HG03025 (cell line): ENCODE measurements around the gene SNX14.

ENCODE experiments used
- ATAC-seq: cut with Tn5 transposase; IDR thresholded peaks from one replicate; pipeline ENCODE4 v1.9.1; 2021; ENCODE audit warnings: mild to moderate bottlenecking, moderate library complexity; ENCODE audit not compliant: unreplicated experiment, low FRiP score

The SNX14 gene

DNA sequence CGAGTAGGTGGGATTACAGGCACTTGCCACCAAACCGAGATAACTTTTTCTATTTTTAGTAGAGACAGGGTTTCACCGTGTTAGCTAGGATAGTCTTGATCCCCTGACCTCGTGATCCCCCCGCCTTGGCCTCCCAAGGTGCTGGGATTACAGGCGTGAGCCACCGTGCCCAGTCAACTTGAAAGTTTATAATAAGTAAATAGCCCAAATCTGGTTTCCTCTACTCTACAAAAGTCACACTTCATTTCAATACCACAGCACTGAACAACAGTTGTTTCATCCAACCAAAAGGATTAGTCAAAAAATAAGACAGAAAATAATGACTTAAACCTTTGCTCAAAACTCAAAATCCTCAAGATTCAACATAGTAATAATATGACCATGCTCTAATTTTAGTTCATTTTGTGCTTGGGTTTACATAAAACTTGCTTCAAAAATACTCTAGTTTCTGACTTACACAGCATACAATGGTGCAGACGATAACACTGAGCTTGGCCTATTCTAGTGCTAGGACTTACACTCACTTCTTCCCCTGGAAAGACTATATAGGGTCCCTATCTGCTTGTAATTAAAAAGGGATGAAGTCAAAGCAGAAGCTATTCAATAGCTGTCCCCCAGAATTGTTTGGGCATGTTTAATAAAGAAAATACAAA lies 87.1 kb downstream of the SNX14 start:
- no peak for ATAC-seq

DNA sequence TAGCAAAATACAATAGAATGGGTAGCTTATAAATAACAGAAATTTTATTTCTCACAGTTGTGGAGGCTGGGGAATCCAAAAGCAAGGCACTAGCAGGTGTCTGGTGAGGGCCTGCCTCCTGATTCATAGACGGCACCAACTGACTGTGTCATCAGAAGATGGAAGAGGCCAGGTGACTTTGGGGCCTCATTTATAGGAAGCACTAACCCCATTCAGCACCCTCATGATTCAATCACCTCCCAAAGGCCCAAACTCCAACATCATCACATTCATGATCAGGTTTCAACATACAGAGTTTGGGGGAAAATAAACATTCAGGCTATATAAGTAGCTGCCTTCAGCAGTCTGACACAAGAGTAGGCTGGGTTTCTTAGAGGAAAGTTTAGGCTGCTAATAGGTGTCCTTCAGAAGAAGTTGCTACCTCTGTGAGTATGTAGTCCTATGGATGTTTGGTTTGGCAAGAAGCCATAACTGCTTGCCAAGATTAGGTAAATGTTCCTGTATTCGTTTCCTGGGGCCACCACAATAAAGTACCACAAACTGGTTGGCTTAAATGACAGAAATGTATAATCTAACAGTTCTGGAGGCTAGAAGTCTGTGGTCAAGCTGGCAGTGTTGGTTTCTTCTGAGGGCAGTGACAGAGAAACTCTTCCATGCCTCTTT lies 94.9 kb downstream of the SNX14 start:
- ATAC-seq, result no peak

DNA sequence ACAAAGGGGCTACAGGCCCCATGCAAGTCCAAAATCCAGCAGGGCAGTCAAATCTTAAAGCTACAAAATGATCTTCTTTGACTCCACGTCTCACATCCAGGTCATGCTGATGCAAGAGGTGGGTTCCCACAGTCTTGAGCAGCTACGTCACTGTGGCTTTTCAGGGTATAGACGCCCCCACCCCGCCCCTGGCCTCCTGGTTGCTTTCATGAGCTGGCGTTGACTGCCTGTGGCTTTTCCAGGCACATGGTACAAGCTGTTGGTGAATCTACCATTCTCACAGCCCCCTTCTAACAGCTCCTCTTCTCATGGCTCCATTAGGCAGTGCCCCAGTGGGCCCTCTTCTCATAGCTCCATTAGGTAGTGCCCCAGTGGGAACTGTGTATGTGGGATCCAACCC lies 96.8 kb downstream of the SNX14 start:
- ATAC-seq, result no peak

DNA sequence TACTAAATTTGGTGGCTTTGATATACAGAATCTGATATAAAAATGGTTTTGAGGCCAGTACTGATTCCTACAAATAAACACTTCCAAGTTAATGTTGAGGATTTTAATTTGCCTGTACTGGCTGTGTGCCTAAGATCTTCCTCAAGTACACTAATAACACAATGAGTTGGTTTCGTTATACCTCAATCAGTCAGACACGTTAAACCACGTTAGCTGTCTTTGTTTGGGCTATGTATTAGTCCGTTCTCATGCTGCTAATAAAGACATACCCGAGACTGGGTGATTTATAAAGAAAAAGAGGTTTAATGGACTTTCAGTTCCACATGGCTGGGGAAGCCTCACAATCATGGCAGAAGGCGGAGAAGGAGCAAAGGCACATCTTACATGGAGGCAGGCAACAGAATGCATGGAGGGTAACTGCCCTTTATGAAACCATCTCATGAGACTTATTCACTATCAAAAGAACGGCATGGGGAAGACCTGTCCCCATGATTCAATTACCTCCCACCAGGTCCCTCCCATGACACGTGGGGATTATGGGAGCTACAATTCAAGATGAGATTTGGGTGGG lies 97.6 kb downstream of the SNX14 start:
- ATAC-seq, result no peak

DNA sequence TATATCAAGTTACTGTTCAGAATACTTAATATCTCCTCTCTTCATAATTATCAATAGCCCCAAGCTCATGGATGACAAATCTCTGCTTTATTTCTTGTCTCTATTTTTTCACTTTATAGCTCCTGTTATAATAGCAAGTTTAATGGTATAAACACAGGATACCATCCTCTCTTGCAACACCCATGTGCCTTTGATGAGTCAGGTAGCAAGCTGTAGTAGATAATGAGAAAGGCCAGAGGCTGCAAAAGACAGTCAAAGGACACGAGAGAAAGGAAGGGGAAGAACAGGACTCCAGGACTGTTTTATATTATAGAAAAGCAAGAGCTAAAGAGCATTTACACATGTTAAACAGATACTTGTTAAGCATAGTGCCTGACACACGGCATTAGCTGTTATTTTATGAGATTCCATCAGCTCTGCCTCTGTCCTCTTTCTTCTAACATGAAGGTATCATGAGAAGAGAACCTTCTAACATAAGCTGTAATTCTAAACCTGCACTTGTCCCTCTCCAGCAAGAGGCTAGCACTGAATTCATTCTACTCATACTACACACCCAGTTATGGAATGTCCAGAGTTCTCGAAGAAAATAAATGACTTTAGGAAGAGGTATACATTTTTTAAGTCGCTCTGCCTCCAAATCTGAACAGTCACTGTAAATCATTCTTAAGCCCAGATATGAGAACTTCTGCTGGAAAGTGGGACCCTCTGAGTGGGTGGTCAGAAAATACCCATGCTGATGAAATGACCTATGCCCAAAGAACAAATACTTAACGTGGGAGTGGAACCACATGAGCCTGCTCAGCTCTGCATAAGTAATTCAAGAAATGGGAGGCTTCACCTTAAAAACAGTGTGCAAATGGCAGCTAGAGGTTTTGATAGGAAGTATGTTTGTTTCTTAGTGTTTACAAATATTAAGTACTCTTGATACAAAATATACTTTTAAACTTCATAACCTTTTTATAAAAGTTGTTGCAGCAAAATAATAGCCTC lies 98.8 kb downstream of the SNX14 start:
- no peak for ATAC-seq

DNA sequence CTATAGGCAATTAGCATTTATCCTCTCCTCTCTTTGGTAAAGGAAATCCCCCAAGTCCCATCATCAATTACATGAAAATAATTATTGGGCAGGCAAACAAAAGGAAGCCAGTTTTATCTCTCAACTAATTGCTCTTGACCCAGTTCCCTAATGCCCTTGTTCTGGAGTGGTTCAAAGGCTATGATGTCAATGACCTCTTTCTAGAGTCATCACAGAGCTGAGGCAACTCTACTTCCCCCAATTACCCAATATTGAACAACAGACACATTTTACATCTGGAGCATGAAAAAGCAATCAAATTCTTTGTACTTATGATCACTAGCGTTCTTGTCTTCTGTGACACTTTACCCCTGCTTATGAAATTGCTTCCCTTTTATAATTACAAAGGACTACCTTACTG lies 100.3 kb downstream of the SNX14 start:
- ATAC-seq, result no peak

DNA sequence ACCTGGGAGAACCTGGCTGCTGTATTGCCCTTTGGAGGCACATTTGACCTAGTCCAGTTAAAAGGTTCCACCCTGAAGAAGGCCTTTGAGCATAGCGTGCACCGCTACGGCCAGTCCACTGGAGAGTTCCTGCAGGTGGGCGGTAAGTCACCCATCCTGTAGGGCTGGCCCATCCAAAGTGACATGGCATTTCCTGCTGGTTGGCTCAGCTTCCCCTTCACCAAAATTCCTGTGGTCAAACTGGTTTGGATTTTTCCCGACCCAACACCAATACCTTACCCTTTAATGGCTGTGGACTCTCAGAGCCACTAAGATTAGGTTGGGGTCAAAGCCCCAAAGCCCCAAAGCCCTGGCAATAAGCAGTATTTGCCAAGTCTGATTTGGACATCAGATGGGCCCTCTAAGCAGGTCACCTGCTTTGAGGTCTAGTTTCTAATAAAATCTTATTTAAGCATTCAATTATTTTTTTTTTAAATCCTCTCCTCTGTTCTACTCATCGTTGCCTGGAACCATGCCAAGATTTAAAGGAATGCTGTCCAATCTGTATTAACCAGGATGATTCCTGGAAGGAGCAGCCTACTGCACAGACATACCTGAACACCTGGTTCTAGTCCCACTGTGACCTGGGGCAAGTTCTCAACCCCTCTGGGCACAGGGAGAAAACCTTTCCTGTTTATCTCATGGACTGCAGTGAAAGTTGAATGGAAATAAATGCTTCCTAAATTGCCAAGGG lies 103.0 kb downstream of the SNX14 start:
- no peak for ATAC-seq

DNA sequence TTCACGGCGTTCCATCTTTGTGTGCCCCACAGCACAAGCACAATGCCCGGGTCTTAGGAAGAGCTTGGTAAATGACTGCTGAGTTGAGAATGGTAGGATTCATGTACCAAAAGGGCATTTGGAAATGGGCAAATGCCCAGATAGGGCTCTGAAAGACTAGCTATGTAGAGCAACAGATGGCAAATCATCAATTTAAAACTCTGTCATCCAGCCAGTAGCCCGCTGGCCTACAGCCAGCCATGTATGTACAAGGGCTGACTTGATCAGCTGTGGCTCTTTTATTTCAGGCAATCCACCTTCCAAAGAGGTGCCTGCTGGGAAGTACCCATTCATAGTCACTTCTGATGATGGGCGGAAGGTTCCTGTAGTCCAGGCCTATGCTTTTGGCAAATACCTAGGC lies 108.7 kb downstream of the SNX14 start:
- no peak for ATAC-seq

DNA sequence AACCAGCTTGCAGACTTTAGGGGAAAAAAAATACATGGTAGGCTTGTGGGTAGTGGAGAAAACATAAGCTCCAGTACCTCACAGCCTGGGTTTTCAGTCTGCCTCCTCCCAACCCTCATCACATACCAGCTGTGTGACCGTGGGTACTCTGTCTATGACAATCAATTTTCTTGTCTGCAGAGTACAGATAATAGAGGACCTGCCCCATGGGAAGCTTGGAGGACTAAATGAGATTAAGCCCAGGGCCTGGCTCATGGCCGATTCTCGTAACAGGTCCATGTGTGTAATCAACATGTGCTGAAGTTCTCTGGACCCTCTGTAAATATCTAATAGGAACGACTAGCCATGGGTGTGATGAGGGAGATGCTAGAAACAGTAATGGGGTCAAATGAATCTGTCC lies 109.8 kb downstream of the SNX14 start:
- ATAC-seq, result no peak

DNA sequence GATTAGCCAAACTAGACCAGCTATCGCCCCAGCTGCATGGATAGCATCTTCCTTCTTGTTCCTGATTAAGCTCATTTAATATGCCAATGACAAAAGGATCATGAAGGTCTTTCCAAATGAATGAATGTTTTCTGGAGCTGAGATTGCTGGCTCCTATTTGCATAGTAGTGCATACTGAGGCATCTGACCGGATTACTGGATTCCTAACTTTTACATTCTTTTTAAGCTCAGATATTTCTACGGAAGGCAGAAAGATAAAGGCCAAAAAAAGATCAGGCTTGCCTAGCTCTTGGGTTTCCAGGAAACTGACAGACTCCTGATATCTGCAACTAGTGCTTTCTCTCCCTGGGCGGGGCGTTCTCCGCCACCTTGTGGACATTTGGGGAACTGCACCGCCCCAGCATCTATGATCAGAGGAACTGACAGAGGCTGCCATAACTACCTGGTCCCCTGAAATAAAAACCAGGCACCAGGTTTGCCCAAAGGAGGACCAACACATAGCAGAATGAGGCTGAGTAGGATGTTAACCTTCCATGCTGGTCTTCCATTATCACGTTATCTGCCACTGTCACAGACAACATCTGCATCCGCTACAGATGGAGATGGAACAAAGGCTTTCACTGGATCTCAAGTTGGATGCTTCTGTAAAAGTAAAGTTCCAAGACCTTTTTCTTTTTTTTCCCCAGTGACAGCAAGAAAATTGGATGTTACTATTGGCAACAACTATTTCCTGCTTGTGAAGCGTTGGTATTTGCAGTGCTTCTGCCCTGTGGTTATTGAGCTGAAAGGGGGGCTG lies 110.6 kb downstream of the SNX14 start:
- ATAC-seq, result peak; percentile 82

DNA sequence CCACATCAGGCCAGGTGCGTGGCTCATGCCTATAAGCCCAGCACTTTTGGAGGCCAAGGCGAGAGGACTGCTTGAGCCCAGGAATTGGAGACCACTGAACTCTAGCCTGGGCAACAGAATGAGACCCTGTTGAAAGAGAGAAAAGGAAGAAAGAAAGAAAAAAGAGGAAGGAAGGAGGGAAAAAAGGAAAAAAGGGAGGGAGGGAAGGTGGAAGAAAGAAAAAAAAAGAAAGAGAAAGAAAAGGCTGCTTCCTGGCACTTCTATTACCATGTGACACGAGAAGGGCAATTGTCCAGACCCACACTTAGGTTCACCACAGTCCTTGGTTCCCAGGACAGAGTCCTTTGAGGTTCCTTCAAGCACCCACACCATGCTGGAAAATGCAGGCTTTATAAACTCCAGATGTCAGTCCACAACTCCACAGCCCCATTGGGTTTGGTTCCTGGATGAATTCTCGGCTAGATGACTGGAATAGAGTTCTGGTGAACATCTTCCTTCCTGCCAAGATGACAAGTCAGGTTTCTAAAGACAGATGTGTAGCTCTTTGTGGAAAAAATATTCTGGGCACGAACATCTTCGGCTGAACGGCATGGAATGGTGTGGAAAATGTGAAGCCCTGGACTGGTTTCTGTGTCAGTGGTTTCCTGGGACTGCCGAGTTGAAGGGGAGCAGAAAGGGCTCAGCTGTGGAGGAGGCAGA lies 111.3 kb downstream of the SNX14 start:
- no peak for ATAC-seq

DNA sequence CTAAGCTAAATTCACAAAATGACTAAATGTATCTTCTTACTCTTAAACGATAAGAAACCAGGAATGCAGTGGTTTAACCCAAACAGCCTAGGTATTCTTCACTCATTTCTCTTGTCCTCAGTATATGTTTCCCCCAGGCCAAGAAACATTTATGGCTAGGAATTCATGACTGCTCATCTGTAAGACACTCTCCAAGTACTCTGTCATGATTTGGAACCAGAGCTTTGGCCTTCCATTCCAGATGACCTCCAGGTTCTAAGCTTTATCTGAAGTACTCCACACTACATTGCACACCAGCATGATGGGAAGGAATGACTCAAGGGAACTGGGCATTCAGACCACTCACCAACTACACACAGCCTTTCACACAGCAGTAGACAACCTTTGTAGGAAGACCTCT lies 114.5 kb downstream of the SNX14 start:
- no peak for ATAC-seq

DNA sequence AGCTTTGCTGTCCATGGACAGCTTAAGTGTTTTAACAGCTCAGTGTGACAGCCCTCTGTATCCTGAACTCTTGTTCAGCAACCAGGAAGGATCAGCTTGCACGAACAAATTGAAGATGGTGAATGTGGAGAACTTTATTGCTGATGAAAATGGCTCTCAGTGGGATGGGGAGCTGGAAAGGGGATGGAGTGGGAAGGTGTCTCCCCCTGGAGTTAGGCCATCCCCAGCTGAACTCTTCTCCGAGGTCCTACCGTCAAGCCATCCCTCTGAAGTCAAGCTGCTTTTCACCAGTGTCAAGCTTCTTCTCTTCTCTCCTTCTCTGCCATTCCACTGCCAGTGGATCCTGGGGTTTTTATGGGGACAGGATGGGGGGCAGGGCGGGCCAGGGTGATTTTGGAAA lies 117.1 kb downstream of the SNX14 start:
- no peak for ATAC-seq

DNA sequence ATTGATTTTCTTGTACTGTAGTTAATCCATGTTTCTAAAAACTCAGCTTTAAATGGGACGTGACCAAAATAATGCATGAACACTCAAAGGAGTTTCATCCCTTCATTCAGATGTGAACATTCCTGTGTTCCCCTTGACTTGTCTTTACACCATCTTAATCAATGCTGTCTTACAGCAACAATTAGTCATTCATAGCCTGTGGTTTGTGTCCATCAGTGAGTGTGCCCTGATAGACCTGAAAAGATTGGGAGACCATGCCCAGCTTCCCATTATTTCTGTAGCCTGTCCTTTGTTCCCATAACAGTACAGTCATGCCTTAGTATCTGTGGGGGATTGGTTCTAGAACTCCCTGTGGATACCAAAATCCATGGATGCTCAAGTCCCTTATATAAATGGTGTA lies 119.9 kb downstream of the SNX14 start:
- no peak for ATAC-seq

DNA sequence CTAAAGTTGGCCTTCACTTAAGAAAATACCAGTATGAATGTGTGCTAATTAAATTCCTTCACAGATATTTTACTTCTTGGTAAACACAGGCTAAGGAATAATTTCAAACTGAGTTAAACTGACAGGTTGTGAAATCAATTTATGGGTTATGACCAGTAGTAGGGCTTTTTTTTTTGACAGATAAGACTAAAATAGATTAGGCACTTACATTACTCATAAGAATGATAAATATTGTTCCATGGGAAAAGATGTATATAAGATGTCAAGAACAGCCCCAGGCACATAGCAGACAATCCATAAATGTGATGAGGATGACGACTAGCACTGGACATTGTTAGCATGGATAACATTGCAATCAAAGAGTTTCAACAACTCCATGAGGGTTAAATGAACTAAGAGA lies 120.9 kb downstream of the SNX14 start:
- no peak for ATAC-seq

DNA sequence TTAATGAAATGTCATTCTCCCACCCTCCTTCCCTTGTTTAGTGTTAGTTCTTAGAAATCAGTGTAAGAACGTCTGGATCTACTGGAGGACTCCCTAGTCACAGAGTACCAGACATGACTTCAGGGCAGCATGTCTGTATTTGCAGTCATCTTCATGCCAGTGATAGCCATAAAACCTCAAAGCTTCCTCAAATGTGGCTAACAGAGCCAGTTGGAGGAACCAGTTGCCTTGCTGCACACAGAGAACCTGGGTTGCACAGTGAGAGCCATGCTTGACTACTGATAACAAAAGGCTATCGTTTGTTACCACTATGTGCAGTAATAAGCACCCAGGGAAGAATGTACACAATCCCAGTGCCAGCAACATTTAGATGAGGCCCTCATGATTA lies 123.6 kb downstream of the SNX14 start:
- no peak for ATAC-seq

DNA sequence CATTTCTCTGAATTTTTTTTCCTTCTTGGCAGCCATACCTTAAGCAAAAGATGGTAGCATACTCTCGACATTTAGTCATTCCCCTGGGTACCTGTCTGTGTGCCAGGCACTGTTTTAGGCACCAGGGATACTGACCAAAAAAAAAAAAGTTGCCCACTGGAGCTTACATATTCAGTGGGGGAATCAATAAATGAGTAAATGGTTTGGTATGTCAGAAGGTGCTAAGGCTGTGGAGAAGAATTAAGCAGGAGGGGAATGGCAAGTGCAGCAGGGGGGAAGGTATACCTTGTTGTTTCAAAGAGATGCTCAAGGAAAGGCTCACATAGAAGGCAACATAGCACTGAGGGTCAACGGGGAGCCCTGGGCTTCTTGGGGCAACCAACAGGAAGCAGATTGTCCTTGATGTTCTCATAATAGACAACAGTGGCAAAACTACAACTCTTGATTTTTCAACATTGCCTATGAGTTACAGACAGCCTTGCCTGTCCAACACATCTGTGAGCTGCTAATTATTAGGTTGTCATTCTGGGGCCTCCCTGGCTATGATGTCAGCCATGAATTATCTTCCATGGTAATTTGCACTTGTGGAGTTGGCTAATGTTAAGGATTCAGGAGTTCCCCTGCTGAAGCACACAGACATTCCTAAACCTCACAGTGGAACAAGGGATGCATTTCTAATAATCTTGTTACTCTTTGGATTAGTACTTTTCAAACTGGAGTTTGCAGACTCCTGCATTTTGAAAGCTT lies 124.2 kb downstream of the SNX14 start:
- ATAC-seq, result no peak

DNA sequence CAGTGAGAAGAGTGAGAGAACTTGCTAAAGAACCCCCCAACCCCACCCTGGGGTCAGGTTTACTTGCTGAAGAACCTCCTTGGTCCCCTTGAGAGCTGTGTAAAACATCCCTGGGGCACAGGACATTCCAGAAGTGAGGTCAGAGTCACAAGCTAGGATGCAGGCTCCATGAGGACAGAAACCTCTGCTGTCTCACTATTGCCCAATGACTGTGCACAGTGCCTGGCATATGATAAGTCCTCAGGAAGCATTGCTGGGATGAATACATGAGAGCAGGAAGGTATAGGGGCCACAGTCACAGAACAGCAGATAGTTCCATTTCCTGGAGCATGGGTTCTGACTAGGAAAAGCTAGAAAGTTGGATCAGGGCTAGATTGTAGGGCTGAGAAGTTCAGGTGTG lies 125.3 kb downstream of the SNX14 start:
- no peak for ATAC-seq
